Right atrium auricular region (tissue), 2 donors: ENCODE results near the gene ST6GAL1. TPM values are rescaled to one million over a fixed set of nuclear protein-coding genes. Genes with fewer than 3 reads are reported as not detected.
"Not testable (repeated sequence)": the region's sequence is repeated elsewhere in the genome, so short reads cannot be mapped to it uniquely, and the experiment has no call there.

Experiments
- DNase-seq: peaks from one replicate; pipeline ENCODE4 v3.0.0-alpha.2; 2019; ENCODE audit warnings: low spot score
- H3K27ac ChIP-seq, 2 donors: fragments of 200-600 bp; sonication (generic); 1 replicate in 1 of 2; 2 replicates in 1 of 2; pipeline ENCODE4 v1.5.1; 2016 to 2019
- H3K27me3 ChIP-seq, 2 donors: fragments of 200-600 bp; sonication (generic); one replicate each; pipeline versions ENCODE4 v1.5.1 to v1.6.0; 2017 to 2019
- H3K36me3 ChIP-seq: fragments of 200-600 bp; sonication (generic); one replicate; pipeline ENCODE4 v1.5.1; 2016
- H3K4me1 ChIP-seq, 2 donors: fragments of 200-600 bp; sonication (generic); one replicate each; pipeline versions ENCODE4 v1.5.1 to v1.6.0; 2017 to 2019
- H3K4me3 ChIP-seq, 2 donors: fragments of 200-600 bp; sonication (generic); 1 replicate in 1 of 2; 2 replicates in 1 of 2; pipeline ENCODE4 v1.5.1; 2017 to 2019; ENCODE audit warnings: mild to moderate bottlenecking in 1 of 2, moderate library complexity in 1 of 2
- H3K9me3 ChIP-seq, 2 donors: fragments of 200-600 bp; sonication (generic); one replicate each; pipeline ENCODE4 v1.5.1; 2019
- total RNA-seq, 2 donors: library from RNA; depleted of rRNA; stranded (reverse); fragments of >200 nt; gene quantifications; one replicate each; pipeline ENCODE4 v1.1.0, GENCODE V29; 2016
- TF ChIP-seq, protein P1 (sequence below), 2 donors: fragments of 200-600 bp; sonication (generic); IDR thresholded peaks; one replicate each; pipeline ENCODE4 v1.5.1; 2019; ENCODE audit warnings: antibody characterized with exemption in 2 of 2

The ST6GAL1 gene
- total RNA-seq, 2 donors from 2014 or later, result 55.1 to 94.3 TPM

DNA sequence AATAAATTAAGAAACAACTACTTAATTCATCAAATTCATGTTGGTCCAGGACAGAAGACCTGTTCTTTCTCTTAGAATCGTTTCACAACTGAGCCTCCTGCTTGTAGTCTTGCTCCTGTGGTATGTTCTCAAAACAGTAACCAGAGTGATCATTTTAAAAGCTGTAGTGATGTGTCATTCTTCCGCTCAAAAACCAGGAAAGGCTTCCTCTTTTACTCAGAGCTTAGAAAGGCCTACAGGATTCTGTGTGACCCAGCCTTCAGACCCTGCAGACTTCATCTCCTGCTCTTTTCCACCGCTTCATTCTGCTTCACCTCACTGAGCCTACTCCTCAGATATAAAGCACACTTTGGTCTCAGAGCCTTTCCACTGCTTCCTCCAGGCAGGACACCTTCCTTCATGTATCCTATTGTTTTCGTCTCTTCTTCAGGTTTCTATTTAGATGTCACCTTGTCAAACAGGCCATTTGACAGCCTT, 22.7 kb downstream of the ST6GAL1 start:
- H3K27me3 ChIP-seq, result no peaks in the 10 kb centered on the region
- no peak for DNase-seq
- H3K4me3 ChIP-seq, result no peak overlapping the region
- no peaks in the 10 kb centered on the region for H3K9me3 ChIP-seq
- peak overlapping the region; percentile 56 to 70 for H3K27ac ChIP-seq
- H3K4me1 ChIP-seq, result peaks cover 0 to 54% of the 10 kb centered on the region in 2 donors
- H3K36me3 ChIP-seq, result no peaks in the 10 kb centered on the region
- TF ChIP-seq, protein P1, sequence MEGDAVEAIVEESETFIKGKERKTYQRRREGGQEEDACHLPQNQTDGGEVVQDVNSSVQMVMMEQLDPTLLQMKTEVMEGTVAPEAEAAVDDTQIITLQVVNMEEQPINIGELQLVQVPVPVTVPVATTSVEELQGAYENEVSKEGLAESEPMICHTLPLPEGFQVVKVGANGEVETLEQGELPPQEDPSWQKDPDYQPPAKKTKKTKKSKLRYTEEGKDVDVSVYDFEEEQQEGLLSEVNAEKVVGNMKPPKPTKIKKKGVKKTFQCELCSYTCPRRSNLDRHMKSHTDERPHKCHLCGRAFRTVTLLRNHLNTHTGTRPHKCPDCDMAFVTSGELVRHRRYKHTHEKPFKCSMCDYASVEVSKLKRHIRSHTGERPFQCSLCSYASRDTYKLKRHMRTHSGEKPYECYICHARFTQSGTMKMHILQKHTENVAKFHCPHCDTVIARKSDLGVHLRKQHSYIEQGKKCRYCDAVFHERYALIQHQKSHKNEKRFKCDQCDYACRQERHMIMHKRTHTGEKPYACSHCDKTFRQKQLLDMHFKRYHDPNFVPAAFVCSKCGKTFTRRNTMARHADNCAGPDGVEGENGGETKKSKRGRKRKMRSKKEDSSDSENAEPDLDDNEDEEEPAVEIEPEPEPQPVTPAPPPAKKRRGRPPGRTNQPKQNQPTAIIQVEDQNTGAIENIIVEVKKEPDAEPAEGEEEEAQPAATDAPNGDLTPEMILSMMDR (IDR thresholded peaks at IDR 0.05), result no peak

DNA sequence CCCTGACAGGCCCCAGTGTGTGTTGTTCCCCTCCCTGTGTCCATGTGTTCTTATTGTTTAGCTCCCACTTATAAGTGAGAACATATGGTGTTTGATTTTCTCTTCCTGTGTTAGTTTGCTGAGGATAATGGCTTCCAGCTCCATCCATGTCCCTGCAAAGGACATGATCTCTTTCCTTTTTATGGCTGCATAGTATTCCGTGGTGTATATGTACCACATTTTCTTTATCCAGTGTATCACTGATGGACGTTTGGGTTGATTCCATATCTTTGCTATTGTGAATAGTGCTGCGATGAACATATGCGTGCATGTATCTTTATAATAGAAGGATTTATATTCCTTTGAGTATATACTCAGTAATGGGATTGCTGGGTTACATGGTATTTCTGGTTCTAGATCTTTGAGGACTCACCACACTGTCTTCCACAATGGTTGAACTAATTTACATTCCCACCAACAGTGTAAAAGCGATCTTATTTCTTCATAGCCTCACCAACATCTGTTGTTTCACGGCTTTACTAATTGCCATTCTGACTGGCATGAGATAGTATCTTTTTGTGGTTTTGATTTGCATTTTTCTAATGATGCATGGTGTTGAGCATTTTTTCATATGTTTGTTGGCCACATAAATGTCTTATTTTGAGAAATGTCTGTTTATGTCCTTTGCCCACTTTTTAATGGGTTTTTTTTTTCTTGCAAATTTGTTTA, 23.8 kb downstream of the ST6GAL1 start:
- not testable (repeated sequence) for H3K4me3 ChIP-seq, H3K9me3 ChIP-seq, DNase-seq, H3K36me3 ChIP-seq, H3K27ac ChIP-seq, H3K27me3 ChIP-seq
- peaks cover 0 to 46% of the 10 kb centered on the region in 2 donors for H3K4me1 ChIP-seq

DNA sequence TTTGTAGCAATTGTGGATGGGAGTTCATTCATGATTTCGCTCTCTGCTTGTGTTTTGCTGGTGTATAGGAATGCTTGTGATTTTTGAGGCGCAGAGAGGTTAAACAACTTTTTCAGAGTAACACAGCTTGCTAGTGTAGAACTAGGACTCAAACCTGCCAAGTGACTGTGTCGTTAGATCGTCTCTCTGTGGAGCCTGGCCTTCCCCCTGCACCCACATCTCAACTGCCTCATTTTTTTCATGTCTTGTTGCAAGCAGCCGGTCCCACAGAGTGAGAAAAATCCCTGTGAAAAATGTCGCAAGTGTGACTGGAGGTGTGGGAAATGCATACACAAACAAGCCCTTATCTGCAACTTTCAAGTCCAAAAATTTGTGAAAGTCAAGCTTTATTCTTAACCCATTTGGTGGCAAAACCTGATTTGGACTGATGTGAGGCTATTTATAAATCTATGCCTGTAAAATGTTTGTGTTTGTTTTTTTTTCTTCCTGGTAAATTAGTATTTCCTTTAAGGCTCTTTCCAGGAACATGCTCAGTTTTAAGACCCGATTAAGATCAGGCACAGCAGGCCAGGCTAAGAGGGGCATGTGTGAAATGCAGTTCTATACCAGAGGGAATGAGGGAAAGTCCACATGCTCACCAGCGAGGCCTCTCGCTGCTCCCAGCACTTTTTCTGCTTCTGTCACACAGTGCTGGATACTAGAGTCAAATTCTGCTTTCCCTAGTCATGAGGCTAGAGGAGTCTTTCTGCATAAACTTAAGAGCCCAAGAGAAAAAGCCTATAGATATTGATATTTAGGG, 25.8 kb downstream of the ST6GAL1 start:
- H3K4me1 ChIP-seq, result peaks cover 0 to 53% of the 10 kb centered on the region in 2 donors

DNA sequence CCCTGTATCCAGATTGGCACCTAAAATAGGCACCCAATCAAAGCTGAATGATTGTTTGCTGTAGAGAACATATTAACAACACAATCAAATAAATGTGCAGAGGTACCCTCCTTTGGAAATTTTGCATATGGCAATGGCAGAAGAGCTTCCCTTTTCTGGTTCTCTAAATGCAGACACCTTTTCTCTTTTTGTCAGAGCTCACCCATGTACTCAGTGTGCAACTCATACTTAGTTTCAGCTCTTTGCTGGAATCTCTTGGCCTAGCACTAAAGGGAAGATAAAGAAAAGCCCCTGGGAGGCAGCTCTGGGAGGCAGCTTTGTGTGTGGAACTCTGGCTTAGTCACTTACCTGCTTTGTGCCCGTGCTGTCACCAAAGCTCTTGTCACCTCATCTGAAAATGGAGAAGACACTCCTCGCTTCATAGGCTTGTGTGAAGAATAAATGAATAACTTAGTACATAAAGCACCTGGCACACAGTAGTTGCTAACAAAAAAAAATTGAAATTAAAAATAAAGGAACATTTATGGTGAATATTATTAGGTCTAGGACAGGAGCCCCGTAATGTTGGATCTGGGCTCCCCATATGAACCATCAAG, 28.8 kb downstream of the ST6GAL1 start:
- Histone ChIP-seq H3K27me3 (no peaks in the 10 kb centered on the region), H3K9me3 (no peaks in the 10 kb centered on the region), H3K4me1 (peaks cover 0 to 63% of the 10 kb centered on the region in 2 donors), H3K4me3 (no peak overlapping the region), H3K27ac (no peak overlapping the region), H3K36me3 (no peaks in the 10 kb centered on the region)
- DNase-seq, result no peak
- TF ChIP-seq, protein P1 (IDR thresholded peaks at IDR 0.05), result no peak

More for the DNA sequence above, 25.8 kb downstream of the ST6GAL1 start:
- H3K27me3 ChIP-seq, result no peaks in the 10 kb centered on the region
- no peaks in the 10 kb centered on the region for H3K9me3 ChIP-seq
- peak overlapping the region; percentile 37 to 64 for H3K27ac ChIP-seq
- TF ChIP-seq, protein P1 (IDR thresholded peaks at IDR 0.05), result no peak
- no peak overlapping the region for H3K4me3 ChIP-seq
- no peaks in the 10 kb centered on the region for H3K36me3 ChIP-seq
- DNase-seq, result no peak

DNA sequence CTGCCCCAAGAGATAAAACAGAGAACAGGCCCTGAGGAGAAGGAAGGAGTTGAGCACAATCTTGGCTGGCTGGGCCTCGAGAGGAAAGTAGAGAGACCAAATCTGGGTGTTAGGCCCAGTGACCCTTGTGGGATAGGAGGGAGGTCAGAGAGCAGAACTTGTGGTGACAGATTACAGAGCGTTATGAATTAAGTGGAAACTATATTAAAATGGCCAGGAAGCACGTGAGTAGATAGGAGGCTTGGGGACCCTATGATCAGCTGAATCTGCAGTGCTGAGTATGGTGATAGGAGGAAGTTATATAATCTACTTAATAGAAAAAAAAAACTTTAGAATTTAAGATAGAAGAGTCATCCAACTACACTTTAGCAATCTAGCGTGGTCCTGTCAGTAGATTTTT, 30.0 kb downstream of the ST6GAL1 start:
- TF ChIP-seq, protein P1 (IDR thresholded peaks at IDR 0.05), result no peak
- Histone ChIP-seq H3K9me3 (no peaks in the 10 kb centered on the region), H3K36me3 (no peaks in the 10 kb centered on the region), H3K4me3 (no peak overlapping the region), H3K27ac (no peak overlapping the region), H3K4me1 (peaks cover 0 to 70% of the 10 kb centered on the region in 2 donors), H3K27me3 (no peaks in the 10 kb centered on the region)
- no peak for DNase-seq

DNA sequence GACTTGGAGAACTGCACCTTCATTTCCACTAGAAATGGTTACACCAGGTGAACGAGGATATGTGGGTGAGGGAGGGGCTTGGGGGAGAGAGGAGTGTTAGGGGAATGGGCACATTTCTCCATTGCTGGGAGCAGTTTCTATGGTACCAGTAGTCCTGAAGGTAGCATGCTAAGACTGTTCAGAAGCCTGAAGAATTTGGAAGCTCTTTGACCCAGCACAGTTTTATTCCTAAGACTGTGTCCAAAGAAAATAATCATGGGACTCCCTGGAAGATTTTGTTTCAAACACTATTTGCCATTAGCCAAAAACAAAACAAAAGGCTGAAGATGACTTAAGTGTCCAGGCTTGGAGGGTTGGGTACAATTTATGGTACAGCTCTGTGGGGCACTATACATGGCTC, 32.1 kb downstream of the ST6GAL1 start:
- Histone ChIP-seq H3K9me3 (no peaks in the 10 kb centered on the region), H3K27ac (peak overlapping the region in 1 of 2 donors; percentile 9), H3K27me3 (no peaks in the 10 kb centered on the region), H3K36me3 (no peaks in the 10 kb centered on the region), H3K4me1 (peaks cover 0 to 77% of the 10 kb centered on the region in 2 donors), H3K4me3 (no peak overlapping the region)
- DNase-seq, result no peak
- TF ChIP-seq, protein P1 (IDR thresholded peaks at IDR 0.05), result no peak
